H9 (cell line): ENCODE data around the gene EVL. TPM values are rescaled to one million over a fixed set of nuclear protein-coding genes. Genes with fewer than 3 reads are reported as not detected.

Source experiments
- DNase-seq: peaks from one replicate; pipeline ENCODE4 v3.0.0-alpha.2; 2017
- H2AFZ ChIP-seq: one replicate; pipeline ENCODE4 v1.6.1; 2013; ENCODE audit warnings: mild to moderate bottlenecking, low read length, control low read depth, moderate library complexity
- H2AK5ac ChIP-seq: 2 replicates; pipeline ENCODE4 v1.6.1; 2013; ENCODE audit warnings: low read length, control low read depth, mixed read lengths; ENCODE audit not compliant: insufficient read length
- H2BK120ac ChIP-seq: one replicate; pipeline ENCODE4 v1.6.1; 2013; ENCODE audit warnings: low read depth, mild to moderate bottlenecking, low read length, control low read depth, inconsistent platforms; ENCODE audit not compliant: poor library complexity, severe bottlenecking
- H2BK12ac ChIP-seq: 2 replicates; pipeline ENCODE4 v1.6.1; 2013; ENCODE audit warnings: low read length, control low read depth, mixed read lengths, low read depth; ENCODE audit not compliant: insufficient read length
- H2BK15ac ChIP-seq: 2 replicates; pipeline ENCODE4 v1.6.1; 2013; ENCODE audit warnings: low read depth, low read length, control low read depth
- H2BK20ac ChIP-seq: one replicate; pipeline ENCODE4 v1.6.1; 2013; ENCODE audit warnings: low read depth, mild to moderate bottlenecking, low read length, control low read depth, inconsistent platforms; ENCODE audit not compliant: poor library complexity, severe bottlenecking
- H2BK5ac ChIP-seq: 2 replicates; pipeline ENCODE4 v1.6.1; 2013; ENCODE audit warnings: low read length, control low read depth, mixed read lengths; ENCODE audit not compliant: insufficient read length
- H3K14ac ChIP-seq: 2 replicates; pipeline ENCODE4 v1.6.1; 2013; ENCODE audit warnings: low read length, control low read depth; ENCODE audit not compliant: insufficient read depth
- H3K18ac ChIP-seq: 2 replicates; pipeline ENCODE4 v1.6.1; 2013; ENCODE audit warnings: low read depth, mild to moderate bottlenecking, mixed read lengths, low read length, control low read depth; ENCODE audit not compliant: insufficient read length
- H3K23ac ChIP-seq: 2 replicates; pipeline ENCODE4 v1.6.1; 2013; ENCODE audit warnings: low read length, control low read depth, mixed read lengths, low read depth; ENCODE audit not compliant: insufficient read length
- H3K23me2 ChIP-seq: 2 replicates; pipeline ENCODE4 v1.6.1; 2013; ENCODE audit warnings: low read depth, mild to moderate bottlenecking, mixed read lengths, low read length, control low read depth; ENCODE audit not compliant: insufficient read length, poor library complexity, severe bottlenecking
- H3K27ac ChIP-seq: 2 replicates; pipeline ENCODE4 v1.5.1; 2013; ENCODE audit warnings: low read length, control low read depth, mixed read lengths, low read depth; ENCODE audit not compliant: insufficient read length
- H3K27me3 ChIP-seq: 2 replicates; pipeline ENCODE4 v1.6.1; 2013; ENCODE audit warnings: low read length, control low read depth, inconsistent platforms; ENCODE audit not compliant: insufficient read depth
- H3K4ac ChIP-seq: 2 replicates; pipeline ENCODE4 v1.6.1; 2013; ENCODE audit warnings: low read depth, mild to moderate bottlenecking, control low read depth, inconsistent platforms, low read length, moderate library complexity
- H3K4me1 ChIP-seq: 2 replicates; pipeline ENCODE4 v1.6.1; 2013; ENCODE audit warnings: low read length, control low read depth, inconsistent platforms; ENCODE audit not compliant: insufficient read depth
- H3K4me2 ChIP-seq: 2 replicates; pipeline ENCODE4 v1.6.1; 2013; ENCODE audit warnings: low read length, control low read depth, mixed read lengths; ENCODE audit not compliant: insufficient read length, insufficient read depth
- H3K56ac ChIP-seq: 2 replicates; pipeline ENCODE4 v1.6.1; 2013; ENCODE audit warnings: low read depth, mild to moderate bottlenecking, mixed read lengths, low read length, control low read depth; ENCODE audit not compliant: insufficient read length
- H3K79me1 ChIP-seq: 2 replicates; pipeline ENCODE4 v1.6.1; 2013; ENCODE audit warnings: low read depth, mild to moderate bottlenecking, moderate library complexity, low read length, control low read depth, inconsistent platforms; ENCODE audit not compliant: insufficient read depth, poor library complexity, severe bottlenecking
- H3K79me2 ChIP-seq: 2 replicates; pipeline ENCODE4 v1.6.1; 2013; ENCODE audit warnings: low read length, control low read depth, inconsistent platforms; ENCODE audit not compliant: insufficient read depth
- H3K9ac ChIP-seq: 2 replicates; pipeline ENCODE4 v1.6.1; 2013; ENCODE audit warnings: low read length, control low read depth, mixed read lengths; ENCODE audit not compliant: insufficient read length; ENCODE audit errors: extremely low read depth
- H3K9me3 ChIP-seq: one replicate; pipeline ENCODE4 v1.6.1; 2013; ENCODE audit warnings: low read depth, low read length, inconsistent platforms; ENCODE audit not compliant: control insufficient read depth
- H3T11ph ChIP-seq: one replicate; pipeline ENCODE4 v1.6.1; 2013; ENCODE audit warnings: mild to moderate bottlenecking, low read length, control low read depth, inconsistent platforms
- H4K20me1 ChIP-seq: one replicate; pipeline ENCODE4 v1.6.1; 2013; ENCODE audit not compliant: control insufficient read depth, insufficient read length, insufficient read depth
- H4K5ac ChIP-seq: 2 replicates; pipeline ENCODE4 v1.6.1; 2013; ENCODE audit warnings: low read depth, mild to moderate bottlenecking, mixed read lengths, low read length, control low read depth; ENCODE audit not compliant: insufficient read length
- H4K8ac ChIP-seq: replicated peaks from 2 replicates; pipeline ENCODE4 v1.6.1; 2013; ENCODE audit warnings: low read length, control low read depth, mixed read lengths, low read depth; ENCODE audit not compliant: insufficient read length
- H4K91ac ChIP-seq: 2 replicates; pipeline ENCODE4 v1.6.1; 2013; ENCODE audit warnings: low read depth, mild to moderate bottlenecking, moderate library complexity, mixed read lengths, low read length, control low read depth; ENCODE audit not compliant: insufficient read length
- H3K27ac Mint-ChIP-seq, 3 experiments: 2 replicates in 2 of 3; 3 replicates in 1 of 3; pipeline ENCODE4 v1.8.0; 2020 to 2021; ENCODE audit warnings: mixed read lengths in 3 of 3, mild to moderate bottlenecking in 1 of 3, moderate library complexity in 1 of 3
- H3K27me3 Mint-ChIP-seq: 2 replicates; pipeline ENCODE4 v1.8.0; 2021; ENCODE audit warnings: low read depth, mild to moderate bottlenecking, moderate library complexity, mixed read lengths
- H3K36me3 Mint-ChIP-seq, 3 experiments: 2 replicates in 2 of 3; 3 replicates in 1 of 3; pipeline ENCODE4 v1.8.0; 2020 to 2021; ENCODE audit warnings: low read depth in 3 of 3, mixed read lengths in 3 of 3; ENCODE audit not compliant: insufficient read depth in 1 of 3
- H3K4me1 Mint-ChIP-seq, 2 experiments: 2 replicates each; pipeline ENCODE4 v1.8.0; 2020; ENCODE audit warnings: mixed read lengths in 2 of 2
- H3K4me3 Mint-ChIP-seq, 2 experiments: 2 replicates in 1 of 2; 3 replicates in 1 of 2; pipeline ENCODE4 v1.8.0; 2020 to 2021; ENCODE audit warnings: mild to moderate bottlenecking in 2 of 2, mixed read lengths in 2 of 2, moderate library complexity in 1 of 2
- H3K9me3 Mint-ChIP-seq, 2 experiments: 2 replicates in 1 of 2; 3 replicates in 1 of 2; pipeline ENCODE4 v1.8.0; 2020; ENCODE audit warnings: mild to moderate bottlenecking in 2 of 2, mixed read lengths in 2 of 2, moderate library complexity in 1 of 2
- WGBS: extraction: QIAGEN DNeasy Blood & Tissue Kit; methylation state at CpG from one replicate; pipeline ENCODE4 v1.1.7; 2013; ENCODE audit warnings: missing lambda C conversion rate, low lambda C conversion rate, mixed read lengths; ENCODE audit not compliant: insufficient read length; ENCODE audit errors: extremely low coverage; 5-methylcytosine and 5-hydroxymethylcytosine counted together
- total RNA-seq: library from RNA; stranded (reverse); gene quantifications from 2 replicates; pipeline ENCODE4 v1.2.1, GENCODE V29; 2021
- TF ChIP-seq, protein P1 (sequence below): fragments of 200-600 bp; sonication (generic); conservative IDR thresholded peaks from 3 replicates; pipeline ENCODE4 v1.8.0; 2021; ENCODE audit warnings: antibody characterized with exemption, mild to moderate bottlenecking

The EVL gene
- total RNA-seq, 1 experiment from 2014 or later = 53.2 TPM

DNA sequence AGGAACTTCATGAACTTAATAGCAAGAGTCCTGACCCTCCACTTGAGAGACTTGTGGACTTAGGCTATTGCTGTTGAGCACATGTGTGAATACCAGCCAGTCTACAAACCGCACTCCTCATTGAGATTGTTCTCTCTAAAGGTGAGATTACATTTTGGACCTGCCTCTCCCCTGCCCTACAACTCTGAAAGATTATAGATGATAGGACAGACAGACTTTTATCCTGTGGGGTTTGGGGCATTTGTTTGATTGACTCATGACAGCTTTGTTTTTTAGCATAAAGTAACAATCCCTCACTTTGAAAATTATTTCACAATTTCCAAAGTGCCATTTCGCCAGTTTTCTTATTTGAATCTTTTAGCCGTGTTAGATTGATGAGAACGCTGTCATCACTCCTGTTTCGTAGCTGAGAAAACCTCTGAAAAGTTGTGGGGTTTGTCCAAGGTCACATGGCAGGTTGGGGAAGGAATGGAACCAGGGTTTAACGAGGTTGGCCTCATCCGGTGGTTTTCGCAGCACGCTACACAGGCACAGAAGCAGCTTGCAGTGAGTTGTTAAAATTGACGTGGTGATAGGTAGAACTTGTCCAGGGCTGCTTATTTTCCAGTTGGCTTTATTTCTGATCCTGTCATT, 836 bp downstream of the EVL start:
- H3K23me2 ChIP-seq = no peaks in the 10 kb centered on the region
- no peak overlapping the region for H3K56ac ChIP-seq
- H3K79me1 ChIP-seq = no peaks in the 10 kb centered on the region
- H2BK12ac ChIP-seq = no peak overlapping the region
- no peak overlapping the region for H3K23ac ChIP-seq
- H3K14ac ChIP-seq = no peak overlapping the region
- H3K9me3 ChIP-seq = no peaks in the 10 kb centered on the region
- TF ChIP-seq, protein P1, sequence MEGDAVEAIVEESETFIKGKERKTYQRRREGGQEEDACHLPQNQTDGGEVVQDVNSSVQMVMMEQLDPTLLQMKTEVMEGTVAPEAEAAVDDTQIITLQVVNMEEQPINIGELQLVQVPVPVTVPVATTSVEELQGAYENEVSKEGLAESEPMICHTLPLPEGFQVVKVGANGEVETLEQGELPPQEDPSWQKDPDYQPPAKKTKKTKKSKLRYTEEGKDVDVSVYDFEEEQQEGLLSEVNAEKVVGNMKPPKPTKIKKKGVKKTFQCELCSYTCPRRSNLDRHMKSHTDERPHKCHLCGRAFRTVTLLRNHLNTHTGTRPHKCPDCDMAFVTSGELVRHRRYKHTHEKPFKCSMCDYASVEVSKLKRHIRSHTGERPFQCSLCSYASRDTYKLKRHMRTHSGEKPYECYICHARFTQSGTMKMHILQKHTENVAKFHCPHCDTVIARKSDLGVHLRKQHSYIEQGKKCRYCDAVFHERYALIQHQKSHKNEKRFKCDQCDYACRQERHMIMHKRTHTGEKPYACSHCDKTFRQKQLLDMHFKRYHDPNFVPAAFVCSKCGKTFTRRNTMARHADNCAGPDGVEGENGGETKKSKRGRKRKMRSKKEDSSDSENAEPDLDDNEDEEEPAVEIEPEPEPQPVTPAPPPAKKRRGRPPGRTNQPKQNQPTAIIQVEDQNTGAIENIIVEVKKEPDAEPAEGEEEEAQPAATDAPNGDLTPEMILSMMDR = no peak
- no peak overlapping the region for H2BK5ac ChIP-seq
- DNase-seq = no peak
- H3K27ac ChIP-seq = no peak overlapping the region
- H3K4me2 ChIP-seq = no peak overlapping the region
- H3K4me1 ChIP-seq = no peaks in the 10 kb centered on the region
- no peak overlapping the region for H2AFZ ChIP-seq
- no peaks in the 10 kb centered on the region for H3K27me3 ChIP-seq
- H4K5ac ChIP-seq = no peak overlapping the region
- no peak overlapping the region for H2AK5ac ChIP-seq
- no peak overlapping the region for H3K9ac ChIP-seq
- H3K4me3 Mint-ChIP-seq = no peak overlapping the region
- H2BK120ac ChIP-seq = no peak overlapping the region
- no peak overlapping the region for H2BK15ac ChIP-seq
- H3K27ac Mint-ChIP-seq = no peak overlapping the region
- H4K91ac ChIP-seq = no peak overlapping the region
- H3K18ac ChIP-seq = no peak overlapping the region
- no peaks in the 10 kb centered on the region for H3K79me2 ChIP-seq
- no peaks in the 10 kb centered on the region for H3K36me3 Mint-ChIP-seq
- H2BK20ac ChIP-seq = no peak overlapping the region
- H3T11ph ChIP-seq = no peak overlapping the region
- H3K9me3 Mint-ChIP-seq = no peaks in the 10 kb centered on the region
- WGBS = no CpG with 5 or more reads among the region's 10 CpGs
- no peak overlapping the region for H4K8ac ChIP-seq
- H3K4me1 Mint-ChIP-seq = peaks cover 5 to 12% of the 10 kb centered on the region in 2 experiments; a peak in 3 of 4 replicates
- H3K4ac ChIP-seq = no peak overlapping the region
- no peaks in the 10 kb centered on the region for H3K27me3 Mint-ChIP-seq
- no peaks in the 10 kb centered on the region for H4K20me1 ChIP-seq
